Lung (tissue), 12 donors: ENCODE results near the gene APOBEC3C. TPM values are rescaled to one million over a fixed set of nuclear protein-coding genes. Genes with fewer than 3 reads are reported as not detected.

ENCODE experiments used
- ATAC-seq: fragments of 200-7000 bp; cut with Tn5 transposase; one replicate; pipeline ENCODE4 v1.9.1; 2020; ENCODE audit warnings: moderate number of reproducible peaks; ENCODE audit not compliant: insufficient read depth, low FRiP score
- DNase-seq, 3 donors: peaks; one replicate each; pipeline ENCODE4 v3.0.0-alpha.2; 2013 to 2017
- H3K27ac ChIP-seq, 2 donors: one replicate each; pipeline ENCODE4 v1.5.1; 2013; ENCODE audit warnings: mild to moderate bottlenecking in 2 of 2, moderate library complexity in 2 of 2, control low read depth in 1 of 2, inconsistent platforms in 1 of 2, low read depth in 1 of 2, low read length in 1 of 2
- H3K27me3 ChIP-seq, 3 donors: one replicate each; pipeline ENCODE4 v1.5.1; 2013; ENCODE audit warnings: low read length in 2 of 3; ENCODE audit not compliant: control insufficient read depth in 3 of 3, insufficient read depth in 3 of 3
- H3K36me3 ChIP-seq, 4 donors: one replicate each; pipeline ENCODE4 v1.5.1; 2013; ENCODE audit warnings: low read length in 4 of 4, mild to moderate bottlenecking in 1 of 4, moderate library complexity in 1 of 4; ENCODE audit not compliant: control insufficient read depth in 4 of 4, insufficient read depth in 4 of 4
- H3K4me1 ChIP-seq, 5 donors: one replicate each; pipeline ENCODE4 v1.5.1; 2013; ENCODE audit warnings: low read length in 5 of 5, mild to moderate bottlenecking in 2 of 5, moderate library complexity in 1 of 5; ENCODE audit not compliant: control insufficient read depth in 5 of 5, insufficient read depth in 5 of 5
- H3K4me3 ChIP-seq: one replicate; pipeline ENCODE4 v1.5.1; 2013; ENCODE audit warnings: mild to moderate bottlenecking, control low read depth, moderate library complexity
- H3K9ac ChIP-seq, 2 donors: one replicate each; pipeline ENCODE4 v1.5.1; 2013; ENCODE audit warnings: low read length in 2 of 2, control low read depth in 1 of 2; ENCODE audit not compliant: insufficient read depth in 1 of 2
- H3K9me3 ChIP-seq, 4 donors: one replicate each; pipeline ENCODE4 v1.5.1; 2013; ENCODE audit warnings: low read length in 3 of 4, mild to moderate bottlenecking in 1 of 4, moderate library complexity in 1 of 4; ENCODE audit not compliant: control insufficient read depth in 4 of 4, insufficient read depth in 3 of 4
- WGBS, 2 donors: extraction: QIAGEN DNeasy Blood & Tissue Kit; methylation state at CpG; one replicate each; pipeline ENCODE4 v1.1.7; 2013; 5-methylcytosine and 5-hydroxymethylcytosine counted together
- polyA plus RNA-seq, 2 donors: library from polyadenylated mRNA; stranded (reverse); fragments of 200-250 nt; gene quantifications; one replicate each; pipeline ENCODE4 v1.2.1, GENCODE V29; 2013
- total RNA-seq, 2 donors: library from RNA; depleted of rRNA in 1 of 2; stranded (reverse); fragments of >200 nt in 1 of 2; gene quantifications; one replicate each; pipeline ENCODE4 v1.2.1, GENCODE V29; 2014 to 2021
- TF ChIP-seq, protein P1 (sequence below): IDR thresholded peaks from 2 replicates; pipeline ENCODE4 v1.5.1; 2012; ENCODE audit warnings: mild to moderate bottlenecking; ENCODE audit errors: control extremely low read depth, extremely low read depth
- donor health status: control.
- donor health status: control.
- donor health status: Bipolar disorder and iron deficiency.
- donor health status: healthy.
- donor health status: DM: yes; HTN: yes; CAD: no.

The APOBEC3C gene
- total and polyA plus RNA-seq, 4 donors = 11.1 to 21.7 (median 13.6) TPM

DNA sequence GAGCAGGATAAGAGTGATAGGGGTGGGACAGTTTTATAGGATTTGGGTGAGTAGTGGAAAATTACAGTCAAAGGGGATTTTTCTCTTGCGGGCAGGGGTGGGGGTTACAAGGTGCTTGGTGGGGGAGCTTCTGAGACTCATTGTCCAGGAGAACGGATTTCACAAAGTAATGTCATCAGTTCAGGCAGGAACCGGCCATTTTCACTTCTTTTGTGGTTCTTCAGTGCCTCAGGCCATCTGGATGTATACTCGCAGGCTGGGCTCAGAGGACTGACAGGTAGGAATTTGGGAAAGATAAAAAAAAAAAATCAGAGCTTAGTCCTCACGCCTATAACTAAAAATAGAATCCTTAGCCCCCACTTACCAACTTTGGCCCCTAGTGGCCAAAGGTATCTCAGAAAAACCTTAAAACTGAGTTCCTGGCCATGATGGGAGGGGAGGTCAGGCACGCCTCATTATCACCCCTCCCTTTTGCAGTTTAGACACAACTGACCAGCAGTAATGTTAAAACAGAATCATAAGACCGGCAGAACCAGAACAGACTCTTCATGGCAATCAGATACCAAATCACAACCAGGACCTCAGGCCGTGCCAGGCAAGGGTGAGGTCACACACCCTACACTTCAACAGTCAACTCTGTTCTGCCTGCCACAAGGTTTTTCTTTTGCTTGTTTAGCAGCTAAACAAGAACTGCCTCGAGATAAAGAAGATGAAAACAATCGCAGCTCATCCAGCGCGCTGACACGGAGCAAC, 54.2 kb downstream of the APOBEC3C start:
- no peaks in the 10 kb centered on the region for H3K4me1 ChIP-seq
- H3K9ac ChIP-seq = no peak overlapping the region
- H3K27ac ChIP-seq = no peak overlapping the region
- DNase-seq = no peak
- no peaks in the 10 kb centered on the region for H3K36me3 ChIP-seq
- no peaks in the 10 kb centered on the region for H3K27me3 ChIP-seq
- WGBS, 2 donors = 77 to 86% methylated on average over 12 to 13 of the region's 13 CpGs
- ATAC-seq = no peak
- TF ChIP-seq, protein P1, sequence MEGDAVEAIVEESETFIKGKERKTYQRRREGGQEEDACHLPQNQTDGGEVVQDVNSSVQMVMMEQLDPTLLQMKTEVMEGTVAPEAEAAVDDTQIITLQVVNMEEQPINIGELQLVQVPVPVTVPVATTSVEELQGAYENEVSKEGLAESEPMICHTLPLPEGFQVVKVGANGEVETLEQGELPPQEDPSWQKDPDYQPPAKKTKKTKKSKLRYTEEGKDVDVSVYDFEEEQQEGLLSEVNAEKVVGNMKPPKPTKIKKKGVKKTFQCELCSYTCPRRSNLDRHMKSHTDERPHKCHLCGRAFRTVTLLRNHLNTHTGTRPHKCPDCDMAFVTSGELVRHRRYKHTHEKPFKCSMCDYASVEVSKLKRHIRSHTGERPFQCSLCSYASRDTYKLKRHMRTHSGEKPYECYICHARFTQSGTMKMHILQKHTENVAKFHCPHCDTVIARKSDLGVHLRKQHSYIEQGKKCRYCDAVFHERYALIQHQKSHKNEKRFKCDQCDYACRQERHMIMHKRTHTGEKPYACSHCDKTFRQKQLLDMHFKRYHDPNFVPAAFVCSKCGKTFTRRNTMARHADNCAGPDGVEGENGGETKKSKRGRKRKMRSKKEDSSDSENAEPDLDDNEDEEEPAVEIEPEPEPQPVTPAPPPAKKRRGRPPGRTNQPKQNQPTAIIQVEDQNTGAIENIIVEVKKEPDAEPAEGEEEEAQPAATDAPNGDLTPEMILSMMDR = no peak
- H3K4me3 ChIP-seq = no peak overlapping the region
- no peaks in the 10 kb centered on the region for H3K9me3 ChIP-seq

Other genes starting within 250 kb of the APOBEC3C start
- 10 to 100 TPM; 28.4 to 29.0 TPM for gene DNAL4, start 220.1 kb upstream of the APOBEC3C start, total RNA-seq
- 10 to 100 TPM; 22.2 to 24.1 TPM for gene DNAL4, start 220.1 kb upstream of the APOBEC3C start, polyA plus RNA-seq
- 1 to 10 TPM; 4.2 to 5.8 TPM for gene NPTXR, start 170.2 kb upstream of the APOBEC3C start, total RNA-seq
- 1 to 10 TPM in 1 of 2 donors, under 1 TPM in 1; 0.98 to 1.5 TPM for gene NPTXR, start 170.2 kb upstream of the APOBEC3C start, polyA plus RNA-seq
- 10 to 100 TPM; 14.6 to 79.2 TPM for gene CBX6, start 142.0 kb upstream of the APOBEC3C start, total RNA-seq
- 10 to 100 TPM; 18.8 to 27.9 TPM for gene CBX6, start 142.0 kb upstream of the APOBEC3C start, polyA plus RNA-seq
- gene APOBEC3A, start 56.6 kb upstream of the APOBEC3C start, total RNA-seq = 10 to 100 TPM in 1 of 2 donors, 1 to 10 TPM in 1; 6.2 to 12.0 TPM
- gene APOBEC3A, start 56.6 kb upstream of the APOBEC3C start, polyA plus RNA-seq = 10 to 100 TPM in 1 of 2 donors, 1 to 10 TPM in 1; 1.1 to 68.3 TPM
- 1 to 10 TPM; 1.0 to 4.5 TPM for gene APOBEC3B, start 31.9 kb upstream of the APOBEC3C start, total RNA-seq
- gene APOBEC3B, start 31.9 kb upstream of the APOBEC3C start, polyA plus RNA-seq = 1 to 10 TPM; 2.7 to 4.4 TPM
- gene APOBEC3D, start 6.9 kb downstream of the APOBEC3C start, total RNA-seq = 1 to 10 TPM; 2.5 to 2.6 TPM
- gene APOBEC3D, start 6.9 kb downstream of the APOBEC3C start, polyA plus RNA-seq = 1 to 10 TPM; 1.4 to 1.7 TPM
- gene APOBEC3F, start 26.6 kb downstream of the APOBEC3C start, total RNA-seq = 10 to 100 TPM in 1 of 2 donors, 1 to 10 TPM in 1; 7.7 to 12.1 TPM
- 1 to 10 TPM; 3.6 to 4.3 TPM for gene APOBEC3F, start 26.6 kb downstream of the APOBEC3C start, polyA plus RNA-seq
- gene APOBEC3G, start 63.0 kb downstream of the APOBEC3C start, total RNA-seq = 10 to 100 TPM; 12.8 to 15.2 TPM
- 10 to 100 TPM in 1 of 2 donors, 1 to 10 TPM in 1; 6.5 to 15.5 TPM for gene APOBEC3G, start 63.0 kb downstream of the APOBEC3C start, polyA plus RNA-seq
- gene APOBEC3H, start 83.0 kb downstream of the APOBEC3C start, total RNA-seq = not detected
- 1 to 10 TPM in 1 of 2 donors, under 1 TPM in 1; 0.57 to 1.2 TPM for gene APOBEC3H, start 83.0 kb downstream of the APOBEC3C start, polyA plus RNA-seq
- 10 to 100 TPM; 18.1 to 22.9 TPM for gene CBX7, start 138.4 kb downstream of the APOBEC3C start, total RNA-seq
- gene CBX7, start 138.4 kb downstream of the APOBEC3C start, polyA plus RNA-seq = 10 to 100 TPM; 18.9 to 27.8 TPM
- 10 to 100 TPM; 19.7 to 39.4 TPM for gene PDGFB, start 230.7 kb downstream of the APOBEC3C start, total RNA-seq
- gene PDGFB, start 230.7 kb downstream of the APOBEC3C start, polyA plus RNA-seq = 10 to 100 TPM in 1 of 2 donors, 1 to 10 TPM in 1; 9.8 to 56.7 TPM